HepG2 (cell line): Measurements from ENCODE around the gene NOL4L. TPM values are rescaled to one million over a fixed set of nuclear protein-coding genes. Genes with fewer than 3 reads are reported as not detected.

Experiments
- CBX1 ChIP-seq: IDR thresholded peaks from one replicate; pipeline ENCODE4 v1.6.1; 2016; ENCODE audit warnings: antibody characterized with exemption, low read depth
- CENPX ChIP-seq: sonication (generic); formaldehyde crosslinking; IDR thresholded peaks from 2 replicates; pipeline ENCODE4 v1.9.0; 2021; ENCODE audit warnings: mild to moderate bottlenecking, missing genetic modification reagents, moderate library complexity
- DMAP1 ChIP-seq: IDR thresholded peaks from 2 replicates; pipeline ENCODE4 v1.6.1; 2016
- FOXJ3 ChIP-seq: sonication (generic); formaldehyde crosslinking; IDR thresholded peaks from 2 replicates; pipeline ENCODE4 v1.4.0; 2020; ENCODE audit warnings: missing genetic modification reagents, mild to moderate bottlenecking, borderline replicate concordance
- HMG20B ChIP-seq: conservative IDR thresholded peaks from 2 replicates; pipeline ENCODE4 v1.6.1; 2016; ENCODE audit warnings: missing genetic modification reagents, missing compliant biosample characterization
- JUND ChIP-seq: sonication (generic); formaldehyde crosslinking; IDR thresholded peaks from 2 replicates; pipeline ENCODE4 v1.8.0; 2022; ENCODE audit warnings: mild to moderate bottlenecking, missing genetic modification reagents
- NCOR1 ChIP-seq: fragments of 200-600 bp; sonication (generic); IDR thresholded peaks from 2 replicates; pipeline ENCODE4 v1.7.0; 2017; ENCODE audit warnings: antibody characterized with exemption, low read length, borderline replicate concordance
- PCBP2 ChIP-seq: fragments of 200-400 bp; formaldehyde crosslinking; optimal IDR thresholded peaks from 2 replicates; pipeline ENCODE3; 2018; ENCODE audit warnings: low read length, low read depth; ENCODE audit not compliant: poor library complexity, severe bottlenecking
- PITX1 ChIP-seq: sonication (generic); formaldehyde crosslinking; IDR thresholded peaks from 2 replicates; pipeline ENCODE4 v1.5.1; 2020; ENCODE audit warnings: mild to moderate bottlenecking, missing genetic modification reagents
- SATB2 ChIP-seq: sonication (generic); formaldehyde crosslinking; IDR thresholded peaks from 2 replicates; pipeline ENCODE4 v1.5.0; 2020; ENCODE audit warnings: missing genetic modification reagents
- SP2 ChIP-seq: sonication (generic); formaldehyde crosslinking; IDR thresholded peaks from 2 replicates; pipeline ENCODE4 v1.5.1; 2020; ENCODE audit warnings: mild to moderate bottlenecking, missing genetic modification reagents
- ZNF160 ChIP-seq: sonication (generic); formaldehyde crosslinking; IDR thresholded peaks from 2 replicates; pipeline ENCODE4 v1.8.0; 2022; ENCODE audit warnings: mild to moderate bottlenecking, inconsistent platforms, missing genetic modification reagents
- ZNF296 ChIP-seq: sonication (generic); formaldehyde crosslinking; conservative IDR thresholded peaks from 2 replicates; pipeline ENCODE4 v1.5.0; 2020; ENCODE audit warnings: mild to moderate bottlenecking, missing genetic modification reagents
- ZNF33A ChIP-seq: sonication (generic); formaldehyde crosslinking; IDR thresholded peaks from 2 replicates; pipeline ENCODE4 v1.5.1; 2020; ENCODE audit warnings: missing genetic modification reagents, mild to moderate bottlenecking, moderate library complexity, borderline replicate concordance
- ZNF564 ChIP-seq: sonication (generic); formaldehyde crosslinking; IDR thresholded peaks from 2 replicates; pipeline ENCODE4 v1.8.1; 2023; ENCODE audit warnings: mild to moderate bottlenecking, missing genetic modification reagents
- ZNF619 ChIP-seq: sonication (generic); formaldehyde crosslinking; IDR thresholded peaks from 2 replicates; pipeline ENCODE4 v1.4.0; 2020; ENCODE audit warnings: mild to moderate bottlenecking, missing genetic modification reagents
- ZNF761 ChIP-seq: sonication (generic); formaldehyde crosslinking; conservative IDR thresholded peaks from 2 replicates; pipeline ENCODE4 v1.4.0; 2020; ENCODE audit warnings: mild to moderate bottlenecking, missing genetic modification reagents
- ZNF766 ChIP-seq: sonication (generic); formaldehyde crosslinking; IDR thresholded peaks from 2 replicates; pipeline ENCODE4 v1.5.0; 2020; ENCODE audit warnings: missing genetic modification reagents, borderline replicate concordance
- polyA plus RNA-seq, 8 experiments: library from polyadenylated mRNA; depleted of rRNA in 3 of 8; stranded (reverse) in 7 of 8; unstranded in 1 of 8; fragments of >200 nt; fragmentation: Illumina TruSeq in 4 of 8; extraction: Trizol in 4 of 8; gene quantifications; 2 replicates each; pipeline versions ENCODE4 v1.2.1 to v1.2.3, GENCODE V29; 2011 to 2016; ENCODE audit warnings: low read depth in 4 of 8, missing spikeins in 1 of 8, mixed read lengths in 1 of 8; ENCODE audit not compliant: insufficient read depth in 1 of 8
- total RNA-seq, 5 experiments: library from RNA; depleted of rRNA; stranded (reverse); fragments of >200 nt; fragmentation: Illumina TruSeq; extraction: Trizol; gene quantifications; 2 replicates each; pipeline ENCODE4 v1.2.3, GENCODE V29; 2016; ENCODE audit warnings: low read depth in 1 of 5
- TF ChIP-seq, protein P1 (sequence below): sonication (generic); formaldehyde crosslinking; IDR thresholded peaks from 2 replicates; pipeline ENCODE4 v1.8.0; 2022; ENCODE audit warnings: missing genetic modification reagents, mild to moderate bottlenecking, moderate library complexity, borderline replicate concordance
- TF ChIP-seq, protein P2 (sequence below): sonication (generic); formaldehyde crosslinking; IDR thresholded peaks from one replicate; pipeline ENCODE4 v1.5.1; 2020; ENCODE audit warnings: mild to moderate bottlenecking, missing genetic modification reagents; ENCODE audit errors: not compliant biosample characterization

NOL4L gene
- total and polyA plus RNA-seq, 2 of the 13 experiments (the other 11 are each of a cell fraction or from before 2014, with no cell fraction given), result 16.6 to 35.4 TPM

GRCh38 chr20:32465092-32465900 is 119.8 kb downstream of the NOL4L start (continued):
- TF ChIP-seq, protein P1, sequence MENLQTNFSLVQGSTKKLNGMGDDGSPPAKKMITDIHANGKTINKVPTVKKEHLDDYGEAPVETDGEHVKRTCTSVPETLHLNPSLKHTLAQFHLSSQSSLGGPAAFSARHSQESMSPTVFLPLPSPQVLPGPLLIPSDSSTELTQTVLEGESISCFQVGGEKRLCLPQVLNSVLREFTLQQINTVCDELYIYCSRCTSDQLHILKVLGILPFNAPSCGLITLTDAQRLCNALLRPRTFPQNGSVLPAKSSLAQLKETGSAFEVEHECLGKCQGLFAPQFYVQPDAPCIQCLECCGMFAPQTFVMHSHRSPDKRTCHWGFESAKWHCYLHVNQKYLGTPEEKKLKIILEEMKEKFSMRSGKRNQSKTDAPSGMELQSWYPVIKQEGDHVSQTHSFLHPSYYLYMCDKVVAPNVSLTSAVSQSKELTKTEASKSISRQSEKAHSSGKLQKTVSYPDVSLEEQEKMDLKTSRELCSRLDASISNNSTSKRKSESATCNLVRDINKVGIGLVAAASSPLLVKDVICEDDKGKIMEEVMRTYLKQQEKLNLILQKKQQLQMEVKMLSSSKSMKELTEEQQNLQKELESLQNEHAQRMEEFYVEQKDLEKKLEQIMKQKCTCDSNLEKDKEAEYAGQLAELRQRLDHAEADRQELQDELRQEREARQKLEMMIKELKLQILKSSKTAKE (CRISPR knock-in tag), result peak; percentile 90
- TF ChIP-seq FOXJ3 (CRISPR knock-in tag) (peak; percentile 43), HMG20B (peak; percentile 28; the same call in 1 of the 2 replicates), NCOR1 (peak; percentile 46; the same call in 1 of the 2 replicates), CBX1 (no peak), SP2 (CRISPR knock-in tag) (no peak), SATB2 (no peak), ZNF766 (CRISPR knock-in tag) (peak; percentile 78; the same call in 1 of the 2 replicates), ZNF761 (CRISPR knock-in tag) (0 out of 2 replicates have a peak, but pooled peaks have one; percentile 89), PCBP2 (no peak), DMAP1 (CRISPR knock-in tag) (peak; percentile 93), ZNF33A (no peak), JUND (CRISPR knock-in tag) (peak; percentile 91), ZNF564 (CRISPR knock-in tag) (peak; percentile 88; the same call in 1 of the 2 replicates), PITX1 (CRISPR knock-in tag) (peak; percentile 88), ZNF160 (CRISPR knock-in tag) (peak; percentile 88), ZNF619 (CRISPR knock-in tag) (peak; percentile 94; the same call in 1 of the 2 replicates), ZNF296 (CRISPR knock-in tag) (0 out of 2 replicates have a peak, but pooled peaks have one; percentile 55), CENPX (CRISPR knock-in tag) (no peak)
- TF ChIP-seq, protein P2, sequence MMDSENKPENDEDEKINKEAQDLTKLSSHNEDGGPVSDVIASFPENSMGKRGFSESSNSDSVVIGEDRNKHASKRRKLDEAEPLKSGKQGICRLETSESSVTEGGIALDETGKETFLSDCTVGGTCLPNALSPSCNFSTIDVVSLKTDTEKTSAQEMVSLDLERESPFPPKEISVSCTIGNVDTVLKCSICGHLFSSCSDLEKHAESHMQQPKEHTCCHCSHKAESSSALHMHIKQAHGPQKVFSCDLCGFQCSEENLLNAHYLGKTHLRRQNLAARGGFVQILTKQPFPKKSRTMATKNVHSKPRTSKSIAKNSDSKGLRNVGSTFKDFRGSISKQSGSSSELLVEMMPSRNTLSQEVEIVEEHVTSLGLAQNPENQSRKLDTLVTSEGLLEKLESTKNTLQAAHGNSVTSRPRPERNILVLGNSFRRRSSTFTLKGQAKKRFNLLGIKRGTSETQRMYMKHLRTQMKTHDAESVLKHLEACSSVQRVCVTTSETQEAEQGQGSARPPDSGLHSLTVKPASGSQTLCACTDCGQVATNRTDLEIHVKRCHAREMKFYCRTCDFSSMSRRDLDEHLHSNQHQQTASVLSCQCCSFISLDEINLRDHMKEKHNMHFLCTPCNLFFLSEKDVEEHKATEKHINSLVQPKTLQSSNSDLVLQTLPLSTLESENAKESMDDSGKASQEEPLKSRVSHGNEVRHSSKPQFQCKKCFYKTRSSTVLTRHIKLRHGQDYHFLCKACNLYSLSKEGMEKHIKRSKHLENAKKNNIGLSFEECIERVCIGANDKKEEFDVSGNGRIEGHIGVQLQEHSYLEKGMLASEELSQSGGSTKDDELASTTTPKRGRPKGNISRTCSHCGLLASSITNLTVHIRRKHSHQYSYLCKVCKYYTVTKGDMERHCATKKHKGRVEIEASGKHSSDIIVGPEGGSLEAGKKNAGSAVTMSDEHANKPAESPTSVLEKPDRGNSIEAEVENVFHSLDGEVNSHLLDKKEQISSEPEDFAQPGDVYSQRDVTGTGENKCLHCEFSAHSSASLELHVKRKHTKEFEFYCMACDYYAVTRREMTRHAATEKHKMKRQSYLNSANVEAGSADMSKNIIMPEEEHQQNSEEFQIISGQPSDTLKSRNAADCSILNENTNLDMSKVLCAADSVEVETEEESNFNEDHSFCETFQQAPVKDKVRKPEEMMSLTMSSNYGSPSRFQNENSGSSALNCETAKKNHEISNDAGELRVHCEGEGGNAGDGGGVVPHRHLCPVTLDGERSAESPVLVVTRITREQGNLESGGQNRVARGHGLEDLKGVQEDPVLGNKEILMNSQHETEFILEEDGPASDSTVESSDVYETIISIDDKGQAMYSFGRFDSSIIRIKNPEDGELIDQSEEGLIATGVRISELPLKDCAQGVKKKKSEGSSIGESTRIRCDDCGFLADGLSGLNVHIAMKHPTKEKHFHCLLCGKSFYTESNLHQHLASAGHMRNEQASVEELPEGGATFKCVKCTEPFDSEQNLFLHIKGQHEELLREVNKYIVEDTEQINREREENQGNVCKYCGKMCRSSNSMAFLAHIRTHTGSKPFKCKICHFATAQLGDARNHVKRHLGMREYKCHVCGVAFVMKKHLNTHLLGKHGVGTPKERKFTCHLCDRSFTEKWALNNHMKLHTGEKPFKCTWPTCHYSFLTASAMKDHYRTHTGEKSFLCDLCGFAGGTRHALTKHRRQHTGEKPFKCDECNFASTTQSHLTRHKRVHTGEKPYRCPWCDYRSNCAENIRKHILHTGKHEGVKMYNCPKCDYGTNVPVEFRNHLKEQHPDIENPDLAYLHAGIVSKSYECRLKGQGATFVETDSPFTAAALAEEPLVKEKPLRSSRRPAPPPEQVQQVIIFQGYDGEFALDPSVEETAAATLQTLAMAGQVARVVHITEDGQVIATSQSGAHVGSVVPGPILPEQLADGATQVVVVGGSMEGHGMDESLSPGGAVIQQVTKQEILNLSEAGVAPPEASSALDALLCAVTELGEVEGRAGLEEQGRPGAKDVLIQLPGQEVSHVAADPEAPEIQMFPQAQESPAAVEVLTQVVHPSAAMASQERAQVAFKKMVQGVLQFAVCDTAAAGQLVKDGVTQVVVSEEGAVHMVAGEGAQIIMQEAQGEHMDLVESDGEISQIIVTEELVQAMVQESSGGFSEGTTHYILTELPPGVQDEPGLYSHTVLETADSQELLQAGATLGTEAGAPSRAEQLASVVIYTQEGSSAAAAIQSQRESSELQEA (CRISPR knock-in tag), result peak; percentile 97
